ENCODE data around the gene SMYD3. TPM values are rescaled to one million over a fixed set of nuclear protein-coding genes. Genes with fewer than 3 reads are reported as not detected.

Gene SMYD3
- total RNA-seq, 1 donor from 2014 or later = 24.2 TPM

- Mint-ChIP-seq H3K4me1 (peaks cover 31% of the 10 kb centered on the region), H3K27me3 (ENCODE audit: low read depth) (no peaks in the 10 kb centered on the region), H3K9me3 (no peaks in the 10 kb centered on the region), H3K4me3 (no peak overlapping the region), H3K36me3 (ENCODE audit: low read depth) (peaks cover 14% of the 10 kb centered on the region), H3K27ac (ENCODE audit: unreplicated experiment) (no peak overlapping the region)
- peak; percentile 18 for TF ChIP-seq CTCF (conservative IDR thresholded peaks at IDR 0.05)
- no peak for DNase-seq (ENCODE audit: low read depth, low spot score)
Measured at GRCh38 chr1:245858722-245859492, 648.2 kb downstream of the SMYD3 start.

- peaks cover 28% of the 10 kb centered on the region for H3K4me1 Mint-ChIP-seq
- H3K27ac Mint-ChIP-seq (ENCODE audit: unreplicated experiment) = peak overlapping the region; percentile 64
Measured at GRCh38 chr1:245858022-245858721, 648.9 kb downstream of the SMYD3 start.

DNA sequence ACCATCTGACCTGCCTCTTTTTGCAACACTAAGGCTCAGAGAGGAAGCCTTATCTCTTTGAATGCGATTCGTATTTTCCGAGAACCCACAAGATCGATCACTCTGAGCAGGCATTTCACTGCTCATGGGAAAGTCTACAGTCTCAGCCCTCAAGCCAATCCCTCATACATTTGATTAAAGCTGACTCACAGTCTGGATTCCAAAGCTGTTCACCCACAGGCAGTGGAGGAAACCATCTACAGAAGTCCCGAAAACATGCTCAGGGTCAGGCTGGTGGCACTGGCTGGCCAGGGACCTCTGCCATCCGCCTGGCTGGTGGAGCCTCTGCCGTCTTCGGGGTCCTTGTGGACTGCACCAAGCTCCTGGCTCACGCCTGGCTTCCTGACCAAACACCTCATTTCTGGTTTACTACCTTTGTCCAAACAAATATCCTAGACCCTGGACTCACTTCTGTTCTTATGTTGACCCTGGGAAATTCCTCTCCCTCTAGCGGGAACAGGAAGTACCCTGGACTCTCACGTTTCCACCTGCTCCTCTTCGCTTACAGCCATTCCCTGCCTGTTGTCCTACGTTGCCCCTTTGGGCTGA lies 650.0 kb downstream of the SMYD3 start:
- no peak for TF ChIP-seq CTCF (conservative IDR thresholded peaks at IDR 0.05)
- H3K27me3 Mint-ChIP-seq (ENCODE audit: low read depth) = no peaks in the 10 kb centered on the region
- H3K27ac Mint-ChIP-seq (ENCODE audit: unreplicated experiment) = no peak overlapping the region
- DNase-seq (ENCODE audit: low read depth, low spot score) = no peak
- peaks cover 28% of the 10 kb centered on the region for H3K4me1 Mint-ChIP-seq
- H3K4me3 Mint-ChIP-seq = no peak overlapping the region
- H3K9me3 Mint-ChIP-seq = no peaks in the 10 kb centered on the region
- peaks cover 8% of the 10 kb centered on the region for H3K36me3 Mint-ChIP-seq (ENCODE audit: low read depth)

More at GRCh38 chr1:245858022-245858721, 648.9 kb downstream of the SMYD3 start:
- peaks cover 12% of the 10 kb centered on the region for H3K36me3 Mint-ChIP-seq (ENCODE audit: low read depth)
- H3K9me3 Mint-ChIP-seq = no peaks in the 10 kb centered on the region
- no peak overlapping the region for H3K4me3 Mint-ChIP-seq
- DNase-seq (ENCODE audit: low read depth, low spot score) = no peak
- TF ChIP-seq CTCF (conservative IDR thresholded peaks at IDR 0.05) = no peak
- H3K27me3 Mint-ChIP-seq (ENCODE audit: low read depth) = no peaks in the 10 kb centered on the region

- Mint-ChIP-seq H3K36me3 (ENCODE audit: low read depth) (peaks cover 8% of the 10 kb centered on the region), H3K9me3 (no peaks in the 10 kb centered on the region), H3K27me3 (ENCODE audit: low read depth) (no peaks in the 10 kb centered on the region), H3K4me3 (no peak overlapping the region), H3K4me1 (peaks cover 28% of the 10 kb centered on the region), H3K27ac (ENCODE audit: unreplicated experiment) (peak overlapping the region; percentile 88)
- DNase-seq (ENCODE audit: low read depth, low spot score) = no peak
- TF ChIP-seq CTCF (conservative IDR thresholded peaks at IDR 0.05) = no peak
Measured at GRCh38 chr1:245855846-245856730, 651.0 kb downstream of the SMYD3 start.

DNA sequence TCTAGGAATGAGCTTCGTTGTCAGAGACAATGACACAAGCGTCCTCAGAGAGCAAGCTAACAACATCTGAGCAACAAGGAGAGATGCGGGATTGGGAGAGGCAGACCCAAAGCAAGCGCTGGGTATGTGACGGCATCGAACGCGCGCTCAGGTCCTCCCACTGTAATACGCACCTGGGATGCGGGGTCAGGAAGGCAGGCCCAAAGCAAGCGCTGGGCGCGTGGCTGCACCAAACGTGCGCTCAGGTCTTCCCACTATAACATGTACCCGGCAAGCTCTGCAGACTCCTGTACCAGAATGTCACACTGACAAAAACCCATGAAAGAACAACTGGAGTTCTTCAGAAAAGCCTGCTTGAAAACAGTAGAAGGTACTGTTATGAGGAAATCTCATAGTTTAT lies 653.8 kb downstream of the SMYD3 start:
- H3K36me3 Mint-ChIP-seq (ENCODE audit: low read depth) = peaks cover 9% of the 10 kb centered on the region
- TF ChIP-seq CTCF (conservative IDR thresholded peaks at IDR 0.05) = no peak
- DNase-seq (ENCODE audit: low read depth, low spot score) = no peak

More for the DNA sequence above, 653.8 kb downstream of the SMYD3 start:
- H3K4me3 Mint-ChIP-seq = no peak overlapping the region
- H3K27ac Mint-ChIP-seq (ENCODE audit: unreplicated experiment) = no peak overlapping the region
- H3K9me3 Mint-ChIP-seq = no peaks in the 10 kb centered on the region
- H3K4me1 Mint-ChIP-seq = peaks cover 21% of the 10 kb centered on the region
- H3K27me3 Mint-ChIP-seq (ENCODE audit: low read depth) = no peaks in the 10 kb centered on the region
